GM23248 (cell line): ENCODE measurements around the gene MTERF4. TPM values are rescaled to one million over a fixed set of nuclear protein-coding genes. Genes with fewer than 3 reads are reported as not detected.

Experiments used
- DNase-seq: peaks from one replicate; pipeline ENCODE4 v3.0.0-alpha.2; 2015
- H2AFZ ChIP-seq: fragments of 200-600 bp; sonication (generic); 2 replicates; pipeline ENCODE4 v1.6.1; 2016; ENCODE audit warnings: antibody characterized with exemption
- H3F3A ChIP-seq: fragments of 200-600 bp; sonication (generic); 2 replicates; pipeline ENCODE4 v1.6.1; 2016; ENCODE audit warnings: mild to moderate bottlenecking, antibody characterized with exemption, mixed run types; ENCODE audit not compliant: insufficient read depth
- H3K27ac ChIP-seq: fragments of 200-600 bp; sonication (generic); 2 replicates; pipeline ENCODE4 v1.5.1; 2016; ENCODE audit warnings: mild to moderate bottlenecking
- H3K27me3 ChIP-seq: fragments of 200-600 bp; sonication (generic); replicated peaks from 2 replicates; pipeline ENCODE4 v1.6.1; 2016; ENCODE audit warnings: mild to moderate bottlenecking; ENCODE audit not compliant: insufficient read depth
- H3K36me3 ChIP-seq: fragments of 200-600 bp; sonication (generic); 2 replicates; pipeline ENCODE4 v1.6.1; 2016; ENCODE audit warnings: low read depth, mild to moderate bottlenecking
- H3K4me1 ChIP-seq: fragments of 200-600 bp; sonication (generic); 2 replicates; pipeline ENCODE4 v1.6.1; 2016; ENCODE audit warnings: mild to moderate bottlenecking; ENCODE audit not compliant: insufficient read depth
- H3K4me2 ChIP-seq: fragments of 200-600 bp; sonication (generic); one replicate; pipeline ENCODE4 v1.6.1; 2016; ENCODE audit warnings: mild to moderate bottlenecking; ENCODE audit not compliant: unreplicated experiment
- H3K4me3 ChIP-seq: fragments of 200-600 bp; sonication (generic); 2 replicates; pipeline ENCODE4 v1.5.1; 2016; ENCODE audit warnings: mild to moderate bottlenecking
- H3K79me2 ChIP-seq: fragments of 200-600 bp; sonication (generic); 2 replicates; pipeline ENCODE4 v1.6.1; 2016; ENCODE audit warnings: mild to moderate bottlenecking; ENCODE audit not compliant: insufficient read depth
- H3K9ac ChIP-seq: fragments of 200-600 bp; sonication (generic); 2 replicates; pipeline ENCODE4 v1.6.1; 2016; ENCODE audit warnings: mild to moderate bottlenecking
- H3K9me2 ChIP-seq: fragments of 200-600 bp; sonication (generic); 2 replicates; pipeline ENCODE4 v1.6.1; 2016; ENCODE audit warnings: mixed run types, mild to moderate bottlenecking, moderate library complexity; ENCODE audit not compliant: insufficient read depth
- H3K9me3 ChIP-seq: fragments of 200-600 bp; sonication (generic); one replicate; pipeline ENCODE4 v1.6.1; 2017; ENCODE audit warnings: low read depth
- H4K20me1 ChIP-seq: fragments of 200-600 bp; sonication (generic); 2 replicates; pipeline ENCODE4 v1.6.0; 2016; ENCODE audit not compliant: insufficient read depth
- EZH2 ChIP-seq: fragments of 200-600 bp; sonication (generic); IDR thresholded peaks from 2 replicates; pipeline ENCODE4 v1.6.1; 2018; ENCODE audit warnings: antibody characterized with exemption, mild to moderate bottlenecking; ENCODE audit not compliant: insufficient read depth, poor library complexity, severe bottlenecking
- EZH2phosphoT487 ChIP-seq: fragments of 200-600 bp; sonication (generic); IDR thresholded peaks from 2 replicates; pipeline ENCODE4 v1.6.1; 2018; ENCODE audit warnings: antibody characterized with exemption, moderate library complexity, mild to moderate bottlenecking, low read depth; ENCODE audit not compliant: insufficient read depth
- WGBS, 2 experiments: methylation state at CpG; one replicate each; pipeline ENCODE4 v1.1.6; 2015 to 2017; ENCODE audit warnings: low lambda C conversion rate in 2 of 2, low coverage in 1 of 2; ENCODE audit errors: missing lambda C conversion rate in 2 of 2; 5-methylcytosine and 5-hydroxymethylcytosine counted together
- in situ Hi-C: fragments of 300-500 bp; cut with MboI; formaldehyde crosslinking; loops from 2 replicates; pipeline ENCODE4 v1.15.0; 2020
- polyA plus RNA-seq: library from polyadenylated mRNA; unstranded; fragments of >200 nt; fragmentation: Nextera tagmentation; extraction: Ambion mirVana; gene quantifications from 2 replicates; pipeline ENCODE4 v1.2.1, GENCODE V29; 2016
- total RNA-seq: library from RNA; depleted of rRNA; stranded (reverse); fragments of >200 nt; shearing (Covaris generic); gene quantifications from 2 replicates; pipeline ENCODE4 v1.2.3, GENCODE V29; 2014; rRNA removed

MTERF4 gene
- 21.0 and 39.8 TPM in 2 replicates for total RNA-seq
- polyA plus RNA-seq: 15.1 and 15.8 TPM in 2 replicates

GRCh38 chr2:241102239-241102803 lies at the start of gene MTERF4:
Gene MTERF4, minus strand, starts transcription at chr2:241102287. Its CDS starts 14 bp downstream, at chr2:241102273.
- Histone ChIP-seq H3F3A (peaks cover 10% of the 10 kb centered on the region), H4K20me1 (no peaks in the 10 kb centered on the region), H3K36me3 (no peaks in the 10 kb centered on the region), H3K9me3 (no peaks in the 10 kb centered on the region), H3K9ac (peak within 1 kb of the TSS; percentile 92), H3K9me2 (no peaks in the 10 kb centered on the region), H3K79me2 (peaks cover 59% of the 10 kb centered on the region), H2AFZ (peak within 1 kb of the TSS; percentile 100), H3K4me1 (peaks cover 12% of the 10 kb centered on the region), H3K27ac (peak within 1 kb of the TSS; percentile 56), H3K4me2 (peak within 1 kb of the TSS; percentile 97), H3K4me3 (peak within 1 kb of the TSS; percentile 97), H3K27me3 (no peaks in the 10 kb centered on the region)
- 1 to 2% methylated on average over 51 to 56 of the region's 56 CpGs for WGBS, 2 experiments
- in situ Hi-C loops: no loop called here
- TF ChIP-seq EZH2phosphoT487 (no peak), EZH2 (no peak)
- peak; percentile 93 for DNase-seq

GRCh38 chr2:241150660-241151530 lies 48.8 kb upstream of the MTERF4 start:
- Histone ChIP-seq H3F3A (peaks cover 9% of the 10 kb centered on the region), H3K79me2 (peaks cover 24% of the 10 kb centered on the region), H3K4me1 (peaks cover 21% of the 10 kb centered on the region), H3K36me3 (no peaks in the 10 kb centered on the region), H3K27me3 (no peaks in the 10 kb centered on the region), H3K4me3 (peak overlapping the region; percentile 88), H3K9me3 (no peaks in the 10 kb centered on the region), H3K9me2 (no peaks in the 10 kb centered on the region), H2AFZ (peak overlapping the region; percentile 91), H3K9ac (peak overlapping the region; percentile 88), H3K27ac (peak overlapping the region; percentile 38), H3K4me2 (peak overlapping the region; percentile 95), H4K20me1 (no peaks in the 10 kb centered on the region)
- TF ChIP-seq EZH2phosphoT487 (no peak), EZH2 (no peak)
- WGBS, 2 experiments: 3 to 7% methylated on average over 19 to 33 of the region's 37 CpGs
- peak; percentile 61 for DNase-seq
- in situ Hi-C loops: no loop called here

- no peaks in the 10 kb centered on the region for H3K9me3 ChIP-seq
- TF ChIP-seq EZH2 (no peak), EZH2phosphoT487 (no peak)
- peak within 1 kb of the TSS; percentile 38 for H3K27ac ChIP-seq
- H3K27me3 ChIP-seq: no peaks in the 10 kb centered on the region
- DNase-seq: peak; percentile 98
- H3K36me3 ChIP-seq: no peaks in the 10 kb centered on the region
- H3K79me2 ChIP-seq: peaks cover 24% of the 10 kb centered on the region
- no peaks in the 10 kb centered on the region for H3K9me2 ChIP-seq
- WGBS, 2 experiments: 1 to 2% methylated on average over 54 to 71 of the region's 73 CpGs
- in situ Hi-C loops: no loop called here
- H3K4me2 ChIP-seq: peak within 1 kb of the TSS; percentile 95
- H4K20me1 ChIP-seq: no peaks in the 10 kb centered on the region
- peak within 1 kb of the TSS; percentile 88 for H3K9ac ChIP-seq
- H3F3A ChIP-seq: peaks cover 9% of the 10 kb centered on the region
- peak within 1 kb of the TSS; percentile 88 for H3K4me3 ChIP-seq
- H2AFZ ChIP-seq: peak within 1 kb of the TSS; percentile 91
- H3K4me1 ChIP-seq: peaks cover 13% of the 10 kb centered on the region
Observed at GRCh38 chr2:241149925-241150659, 48.0 kb upstream of the MTERF4 start, which contains the start of gene PPP1R7. Gene PPP1R7, plus strand, starts transcription at chr2:241150467. Its CDS starts 29 bp downstream, at chr2:241150496.

GRCh38 chr2:241149675-241149924 lies 47.5 kb upstream of the MTERF4 start:
- Histone ChIP-seq H3K4me2 (peak overlapping the region; percentile 89), H3K9ac (peak overlapping the region; percentile 88), H3K9me3 (no peaks in the 10 kb centered on the region), H3K27ac (no peak overlapping the region), H3K27me3 (no peaks in the 10 kb centered on the region), H3K4me1 (peaks cover 8% of the 10 kb centered on the region), H3K4me3 (peak overlapping the region; percentile 88), H3F3A (peaks cover 6% of the 10 kb centered on the region), H4K20me1 (no peaks in the 10 kb centered on the region), H3K79me2 (peaks cover 24% of the 10 kb centered on the region), H3K9me2 (no peaks in the 10 kb centered on the region), H3K36me3 (no peaks in the 10 kb centered on the region), H2AFZ (peak overlapping the region; percentile 91)
- WGBS, 2 experiments: 1% methylated on average over 23 of the region's 23 CpGs
- in situ Hi-C loops: no loop called here
- TF ChIP-seq EZH2phosphoT487: no peak
- no peak for TF ChIP-seq EZH2
- no peak for DNase-seq
